Activated effector memory CD4-positive, alpha-beta T cell treated with Interleukin-2 at 50 U/mL for 16 hours (primary cell): Measurements from ENCODE around the gene NRP1.
"Not testable (repeated sequence)": the region's sequence is repeated elsewhere in the genome, so short reads cannot be mapped to it uniquely, and the experiment has no call there.

ENCODE experiments used
- DNase-seq: peaks from one replicate; pipeline ENCODE4 v3.0.0-alpha.2; 2020

The NRP1 gene

DNA sequence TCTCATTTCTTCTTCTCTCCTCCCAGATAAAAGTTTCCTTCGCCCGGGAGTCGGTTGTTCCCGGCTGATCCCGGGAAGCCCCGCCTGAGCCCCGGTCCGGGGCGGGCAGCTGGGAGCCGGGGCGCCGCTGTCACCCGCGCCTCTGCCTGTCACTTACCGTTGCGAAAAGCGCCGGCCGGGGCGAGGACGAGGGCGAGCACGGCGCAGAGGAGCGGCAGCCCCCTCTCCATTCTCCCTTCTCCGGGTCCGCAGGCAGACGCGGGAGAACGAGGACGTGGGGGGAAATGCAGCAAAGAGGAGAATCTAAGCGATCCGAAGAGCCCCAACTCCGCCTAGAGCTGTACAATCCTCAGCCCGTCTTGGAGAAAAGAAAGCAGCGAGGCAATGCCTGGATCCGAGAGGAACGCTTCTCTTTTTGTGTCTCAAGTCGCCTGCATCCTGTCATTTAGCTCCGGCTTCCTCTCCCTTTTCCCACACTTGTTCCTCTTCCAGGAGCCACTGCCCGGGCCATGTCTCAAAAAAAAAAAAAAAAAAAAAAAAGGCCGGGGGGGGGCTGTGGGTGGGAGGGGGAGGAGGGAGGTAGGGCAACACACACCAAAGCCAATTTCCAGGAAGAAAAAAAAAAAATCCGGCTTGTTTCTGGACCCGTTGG, at the start of gene NRP1:
TSS of gene NRP1 (minus strand) at position 515 of the 652 bp plus-strand sequence. CDS start at position 230, 285 bp downstream.
- no peak for DNase-seq

DNA sequence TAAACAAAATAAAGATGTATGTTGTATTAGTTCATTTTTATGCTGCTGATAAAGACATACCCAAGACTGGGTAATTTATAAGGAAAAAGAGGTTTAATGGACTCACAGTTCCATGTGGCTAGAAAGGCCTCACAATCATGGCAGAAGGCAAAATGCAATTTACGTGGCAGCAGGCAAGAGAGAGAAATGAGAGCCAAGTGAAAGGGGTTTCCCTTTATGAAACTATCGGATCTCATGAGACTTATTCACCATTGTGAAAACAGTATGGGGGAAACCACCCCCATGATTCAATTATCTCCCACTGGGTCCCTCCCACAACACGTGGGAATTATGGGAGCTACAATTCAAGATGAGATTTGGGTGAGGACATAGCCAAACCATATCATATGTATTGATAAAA, 49.7 kb upstream of the NRP1 start:
- not testable (repeated sequence) for DNase-seq

DNA sequence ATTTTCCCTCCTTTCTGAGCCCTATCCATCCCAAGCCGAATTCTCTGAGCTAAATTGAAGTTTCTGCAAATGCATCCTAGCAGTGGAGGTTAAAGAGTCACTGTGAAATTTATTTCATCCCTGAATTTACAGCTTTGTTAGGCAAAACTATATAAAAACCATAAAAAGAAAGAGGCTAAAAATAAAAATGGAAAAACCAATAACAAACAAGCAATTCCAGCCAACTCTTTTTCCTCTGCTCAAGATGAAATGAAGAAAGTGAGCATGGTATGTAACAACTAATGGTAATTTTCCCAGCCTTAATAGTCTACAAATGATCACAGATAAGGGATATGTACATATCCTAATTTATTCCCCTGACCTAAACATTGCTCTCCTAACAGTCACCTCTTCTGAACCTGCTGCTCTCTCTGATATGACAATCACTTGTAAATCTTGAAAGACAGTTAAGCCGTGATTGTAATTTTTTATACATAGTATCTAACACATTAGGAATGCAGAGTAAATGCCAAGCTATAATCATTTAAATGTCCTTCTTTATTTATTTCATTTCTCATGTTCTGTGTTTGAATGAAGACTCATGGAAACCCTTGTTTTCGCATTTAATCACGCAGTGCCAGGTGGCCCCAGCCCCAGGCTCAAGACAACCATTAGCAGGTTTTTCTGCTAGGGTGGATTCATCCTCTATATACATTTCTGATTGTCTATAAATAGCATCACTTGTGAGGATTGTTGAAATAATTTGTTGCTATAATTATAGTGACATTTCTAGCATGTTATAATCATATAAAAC, 48.6 kb upstream of the NRP1 start:
- no peak for DNase-seq

DNA sequence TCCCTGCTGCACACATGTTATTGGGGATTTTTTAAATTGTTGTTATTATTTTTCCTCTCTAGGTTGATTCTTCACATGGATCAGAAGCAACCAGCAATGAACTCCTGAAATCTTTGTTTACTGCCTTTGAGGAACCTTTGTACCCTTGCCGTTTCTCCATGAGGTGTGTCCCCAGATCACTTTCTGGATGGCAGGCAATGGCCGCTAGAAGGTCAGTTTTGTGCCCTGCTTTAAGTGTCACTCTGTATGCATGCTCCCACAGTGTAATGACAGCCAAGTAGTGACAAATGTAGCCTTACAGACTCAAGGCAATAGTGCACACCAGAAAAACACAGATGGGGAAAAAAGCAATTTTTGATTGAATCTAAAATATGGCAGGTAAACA, 47.7 kb upstream of the NRP1 start:
- DNase-seq: no peak

DNA sequence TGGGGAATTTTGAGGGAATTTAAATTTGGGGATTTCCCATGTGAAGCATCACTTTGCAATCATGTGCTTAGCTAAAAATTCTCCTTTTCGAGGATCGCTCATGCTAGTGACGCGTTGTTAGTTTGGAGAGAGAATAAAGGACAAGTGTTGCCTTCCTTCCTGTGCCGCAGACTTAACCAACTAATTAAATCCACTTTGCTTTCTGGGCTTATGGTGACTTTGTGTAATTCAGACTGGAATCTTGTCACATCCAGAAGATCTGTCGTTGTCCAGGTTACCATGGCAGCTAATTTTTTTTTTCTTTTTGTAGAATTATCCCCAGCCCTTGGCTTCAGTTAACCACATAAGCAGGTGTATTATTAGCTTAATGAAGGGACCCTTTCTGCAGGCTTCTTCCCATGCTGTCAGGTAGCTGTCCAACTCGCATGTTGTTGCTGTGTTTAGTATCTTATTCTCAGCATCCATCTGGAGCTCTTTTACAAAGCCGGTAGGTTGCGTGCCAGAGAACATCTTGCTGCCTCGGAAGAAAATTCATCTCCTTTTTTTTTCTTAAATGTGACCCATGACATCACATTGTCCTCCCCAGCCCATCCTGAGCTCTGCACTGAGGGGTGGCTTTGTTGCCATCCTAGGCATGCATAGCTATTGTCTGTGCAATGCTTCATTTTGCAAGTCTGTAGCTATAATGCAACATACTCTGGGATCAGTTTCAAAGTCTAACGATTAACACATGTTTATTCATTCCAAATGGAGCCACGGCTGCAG, 47.2 kb upstream of the NRP1 start:
- DNase-seq: no peak

DNA sequence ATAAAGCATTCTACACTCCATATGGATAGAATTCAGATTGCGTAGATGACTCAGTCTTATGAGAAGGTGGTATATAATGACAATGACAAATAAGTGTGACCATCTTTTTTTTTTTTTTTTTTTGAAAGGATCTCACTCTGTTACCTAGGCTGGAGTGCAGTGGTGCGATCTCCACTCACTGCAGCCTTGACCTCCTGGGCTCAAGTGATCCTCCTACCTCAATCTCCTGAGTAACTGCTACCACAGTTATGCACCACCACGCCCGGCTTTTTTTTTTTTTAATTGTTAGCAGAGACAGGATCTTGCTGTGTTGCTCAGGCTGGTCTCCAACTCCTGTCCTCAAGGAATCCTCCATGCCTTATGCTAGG, 43.2 kb upstream of the NRP1 start:
- no peak for DNase-seq

DNA sequence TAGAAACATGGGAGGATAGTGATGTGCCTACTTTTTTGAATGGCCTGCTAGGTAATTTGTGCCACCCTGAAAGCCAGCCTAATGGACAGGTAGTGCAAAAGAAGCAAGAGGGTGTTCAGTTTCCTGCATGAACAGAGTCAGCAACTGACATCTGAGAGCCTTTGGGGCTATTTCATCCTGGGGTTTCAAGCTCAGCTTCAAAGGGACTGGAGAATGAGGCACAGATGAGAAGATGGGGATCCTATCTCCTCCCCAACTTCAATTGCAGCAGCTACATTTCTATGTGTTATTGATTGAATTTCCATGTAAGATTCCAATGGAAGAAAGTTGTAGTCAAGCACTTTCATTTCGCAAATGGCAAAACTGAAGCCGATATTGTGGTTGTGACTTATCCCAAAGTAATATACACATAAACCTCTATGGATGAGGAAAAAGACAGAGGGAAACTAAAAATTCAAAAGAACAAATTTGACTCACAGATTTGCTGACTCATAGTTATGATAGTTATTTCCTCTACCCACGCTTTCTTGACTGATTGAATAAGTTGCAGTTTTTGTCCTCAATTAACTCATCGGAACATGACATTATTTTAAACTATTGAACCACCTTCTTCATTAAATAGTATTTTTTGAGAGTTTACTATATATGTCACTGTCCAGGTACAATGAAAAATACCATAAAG, 42.6 kb upstream of the NRP1 start:
- no peak for DNase-seq

DNA sequence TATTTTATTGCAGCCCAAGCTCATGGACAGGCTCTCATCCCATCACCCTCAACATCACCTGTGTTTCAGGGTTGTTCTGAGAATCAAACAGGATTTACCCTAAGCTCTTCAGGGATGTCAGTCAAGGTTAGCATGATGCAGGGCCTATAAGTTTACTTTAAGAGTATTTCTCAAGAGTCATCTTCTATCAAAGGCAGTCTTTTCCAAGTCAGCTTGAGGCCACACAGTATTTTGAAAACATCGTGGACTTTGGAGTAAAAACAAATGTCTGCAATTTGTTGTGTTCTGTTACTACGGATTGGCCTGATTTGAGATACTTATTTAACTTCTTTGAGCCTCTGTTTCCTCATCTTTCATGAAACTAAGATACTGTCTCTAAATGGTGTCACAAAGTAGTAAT, 42.0 kb upstream of the NRP1 start:
- DNase-seq: no peak

DNA sequence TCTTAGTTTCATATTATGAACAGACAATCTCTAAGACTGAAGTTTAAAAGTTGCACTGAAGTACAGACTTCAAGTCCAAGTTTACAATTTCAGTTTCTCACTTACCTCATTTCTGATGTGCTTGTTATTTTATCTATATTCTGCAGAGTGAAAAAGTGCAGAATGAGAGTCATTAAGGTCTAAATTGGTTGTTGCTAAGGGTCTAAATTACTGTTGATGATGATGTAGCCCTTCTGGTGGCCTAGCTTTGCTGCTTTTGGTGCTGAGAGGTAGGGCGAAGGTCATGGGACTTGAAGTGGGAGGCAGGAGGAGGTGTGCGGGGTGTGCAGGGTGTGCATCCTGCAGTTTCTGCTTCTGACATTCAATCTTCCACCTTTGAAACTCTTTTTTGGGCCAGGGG, 38.8 kb upstream of the NRP1 start:
- no peak for DNase-seq

DNA sequence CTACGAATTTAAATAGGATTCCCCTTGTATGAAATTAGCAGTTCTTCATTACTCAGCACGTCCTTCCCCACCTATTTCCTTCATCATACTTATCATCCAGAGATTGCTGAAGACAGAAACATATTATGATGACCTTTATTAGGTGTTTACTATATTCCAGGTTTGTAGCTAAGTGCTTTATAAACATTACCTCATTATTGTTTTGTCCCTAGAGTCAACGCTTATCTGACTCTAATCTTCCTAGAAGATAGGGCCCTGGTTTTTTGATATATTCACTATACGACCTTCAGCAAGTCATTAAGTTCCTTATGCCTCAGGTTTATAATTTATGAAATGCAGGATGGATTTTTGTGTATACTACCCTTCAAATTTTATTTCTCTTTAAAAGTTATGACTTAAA, 36.8 kb upstream of the NRP1 start:
- DNase-seq: no peak

DNA sequence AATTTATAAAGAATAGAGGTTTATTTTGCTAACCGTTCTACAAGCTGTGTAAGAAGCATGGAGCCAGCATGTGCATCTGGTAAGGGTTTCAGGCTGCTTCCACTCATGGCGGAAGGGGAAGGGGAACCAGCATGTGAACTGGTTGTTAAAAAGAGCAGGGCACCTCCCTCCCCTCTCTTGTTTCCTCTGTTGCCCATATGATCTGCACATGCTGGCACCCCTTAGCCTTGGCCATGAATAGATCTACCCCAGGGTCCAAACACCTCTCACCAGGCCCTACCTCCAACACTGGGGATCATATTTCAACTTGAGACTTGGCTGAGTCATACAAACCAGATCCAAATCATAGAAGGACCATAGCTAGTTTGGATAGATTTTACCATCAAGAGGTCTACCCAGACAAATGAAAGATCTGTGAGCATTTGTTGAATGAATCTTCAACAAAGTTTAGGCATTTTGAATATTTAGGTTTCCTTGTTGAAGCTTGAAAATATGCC, 36.0 kb upstream of the NRP1 start:
- DNase-seq: no peak

DNA sequence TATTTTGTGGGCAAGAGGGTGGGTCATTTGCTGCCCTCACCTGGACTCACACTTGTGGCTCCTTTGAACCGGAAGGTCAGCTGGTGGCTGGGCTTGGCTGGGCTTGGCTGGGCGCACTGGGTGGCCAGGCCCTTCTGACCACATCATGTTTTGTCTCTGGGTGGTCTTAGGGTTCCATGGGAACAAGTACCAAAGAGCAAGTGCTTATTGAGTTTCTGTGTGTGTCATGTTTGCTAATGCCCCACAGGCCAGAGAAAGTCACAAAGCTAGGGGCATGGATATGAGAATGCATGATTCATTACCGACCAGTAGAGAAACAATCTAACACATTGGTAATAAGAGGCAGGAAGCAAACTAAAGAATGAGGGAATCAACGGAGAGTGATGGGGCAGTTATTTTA, 33.6 kb upstream of the NRP1 start:
- no peak for DNase-seq

DNA sequence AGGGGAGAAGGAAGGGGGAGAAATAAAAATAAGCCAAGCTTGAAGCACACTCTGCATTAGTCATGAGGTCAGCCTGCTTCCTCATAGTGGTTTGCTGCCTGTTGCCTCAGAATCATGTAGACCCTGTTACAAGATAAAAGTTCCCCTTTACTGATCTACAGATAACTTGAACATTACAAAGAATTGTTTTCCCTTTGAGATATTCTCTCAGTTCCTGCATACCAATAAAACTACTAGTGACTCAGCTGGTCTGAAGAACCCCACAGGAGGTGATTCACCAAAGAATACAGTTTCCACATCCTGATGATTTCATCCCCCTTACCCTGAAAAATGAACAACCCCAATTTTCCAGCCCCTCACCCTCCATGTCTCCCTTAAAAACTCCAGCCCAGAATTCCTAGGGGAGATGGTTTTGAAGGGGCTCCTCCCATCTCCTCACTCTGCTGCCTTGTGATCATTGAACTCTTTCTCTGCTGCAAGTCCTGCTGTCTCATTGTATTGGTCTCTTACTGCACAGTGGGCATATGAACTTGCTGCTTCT, 31.5 kb upstream of the NRP1 start:
- DNase-seq: no peak

DNA sequence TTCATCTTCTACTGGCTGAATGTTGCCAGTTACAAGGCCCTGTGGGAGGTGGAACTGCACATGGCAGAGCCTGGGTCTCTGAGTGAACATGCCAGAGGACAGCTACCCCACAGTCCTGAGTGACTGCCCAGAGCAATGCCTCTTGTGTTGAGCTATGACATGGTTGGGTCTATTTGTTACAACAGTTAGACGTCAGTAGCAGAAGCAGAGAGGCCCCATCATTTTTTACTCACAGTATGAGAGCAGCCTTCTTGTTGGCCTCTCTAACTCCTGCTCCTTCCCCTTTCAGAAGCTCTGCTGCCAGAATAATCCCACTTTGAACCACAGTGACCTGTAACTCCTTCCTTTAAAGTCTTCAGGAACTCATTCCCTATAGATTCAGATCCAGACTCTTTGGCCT, 30.8 kb upstream of the NRP1 start:
- DNase-seq: no peak

DNA sequence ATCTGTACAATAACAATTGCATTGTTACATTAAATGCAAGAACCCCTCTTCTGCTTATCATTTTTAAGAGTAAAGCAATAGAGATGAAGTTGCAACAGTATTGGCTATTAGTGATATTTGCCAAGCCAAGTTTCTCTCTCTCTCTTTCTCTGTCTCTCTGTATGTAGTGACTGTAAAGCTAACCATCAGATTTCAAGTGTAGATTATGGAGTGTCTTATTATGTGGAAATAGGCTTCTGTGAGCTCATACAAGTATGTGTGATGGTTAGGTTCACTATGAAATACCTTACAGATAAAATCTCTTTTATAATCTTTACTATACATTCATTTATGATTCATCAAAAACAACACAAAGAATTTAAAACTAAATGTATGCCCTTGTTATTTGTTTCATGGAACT, 28.6 kb upstream of the NRP1 start:
- DNase-seq: no peak

DNA sequence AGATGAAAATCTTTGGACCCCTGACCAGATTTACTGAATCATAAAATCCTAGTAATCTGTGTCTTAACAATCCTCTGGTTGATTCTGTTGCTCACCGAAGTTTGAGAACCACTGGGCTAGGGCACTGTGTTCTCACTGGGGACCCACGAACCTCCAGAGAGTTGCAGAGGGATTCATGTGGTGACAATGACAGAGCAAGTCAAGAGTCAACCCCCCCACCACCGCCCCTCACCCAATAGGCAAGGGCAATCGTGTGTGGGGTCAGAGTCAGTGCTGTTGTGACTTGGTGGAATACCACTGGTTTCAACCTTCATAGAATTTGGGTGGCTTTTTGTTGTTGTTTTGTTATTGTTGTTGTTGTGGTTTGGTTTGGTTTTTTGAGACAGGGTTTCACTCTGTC, 23.5 kb upstream of the NRP1 start:
- DNase-seq: no peak

DNA sequence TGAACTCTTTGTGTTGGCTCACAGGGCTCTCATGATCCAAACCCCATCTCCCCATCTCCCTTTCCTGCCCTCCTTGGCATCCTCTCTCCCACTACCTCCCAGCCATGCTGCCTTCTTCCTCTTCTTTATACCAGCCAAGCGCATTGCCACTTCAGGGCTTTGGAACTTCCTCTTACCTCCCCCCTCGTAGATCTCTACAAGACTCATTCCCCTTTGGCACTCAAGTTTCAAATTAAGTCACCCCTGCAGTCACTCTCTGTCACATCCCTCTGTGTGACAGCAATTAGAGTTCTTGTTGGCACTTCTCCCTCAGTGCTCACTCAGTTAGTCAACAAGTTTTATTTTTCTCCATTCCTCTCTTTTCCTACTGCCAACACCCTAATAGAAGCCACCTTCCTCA, 20.8 kb upstream of the NRP1 start:
- no peak for DNase-seq

DNA sequence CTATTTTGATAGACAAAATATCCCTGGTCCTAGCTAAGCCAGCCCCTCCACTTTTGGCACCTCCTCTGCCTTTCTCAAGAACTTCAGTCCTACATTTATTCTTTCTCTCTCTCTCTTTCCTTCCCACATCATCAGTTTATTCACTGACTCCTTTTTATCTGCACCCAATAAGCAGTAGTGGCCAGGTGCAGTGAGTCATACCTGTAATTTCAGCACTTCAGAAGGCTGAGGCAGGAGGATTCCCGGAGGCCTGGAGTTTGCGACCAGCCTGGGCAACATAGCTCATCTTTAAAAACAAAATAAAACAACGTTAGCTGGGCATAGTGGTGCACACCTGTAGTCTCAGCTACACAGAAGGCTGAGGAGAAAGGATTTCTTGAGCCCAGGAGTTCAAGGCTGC, 19.4 kb upstream of the NRP1 start:
- DNase-seq: no peak

DNA sequence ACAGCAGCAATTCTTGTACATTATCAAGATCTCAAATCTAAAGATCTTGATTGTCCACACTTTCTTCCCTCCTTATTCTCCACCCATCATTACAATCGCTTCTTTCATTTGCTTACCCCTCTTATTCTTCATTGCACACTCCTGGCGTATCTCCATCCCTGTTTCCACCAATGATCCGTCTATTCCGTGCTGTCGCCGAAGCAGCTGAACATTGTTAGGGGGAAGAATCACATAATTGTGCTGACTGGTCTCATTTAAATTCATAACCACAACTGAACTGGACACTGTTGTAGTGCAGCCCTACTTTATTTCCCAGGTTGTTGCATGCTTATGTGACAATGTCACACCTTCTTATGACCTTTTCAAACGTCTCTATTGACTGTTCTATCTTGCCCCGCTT, 18.9 kb upstream of the NRP1 start:
- DNase-seq: no peak

DNA sequence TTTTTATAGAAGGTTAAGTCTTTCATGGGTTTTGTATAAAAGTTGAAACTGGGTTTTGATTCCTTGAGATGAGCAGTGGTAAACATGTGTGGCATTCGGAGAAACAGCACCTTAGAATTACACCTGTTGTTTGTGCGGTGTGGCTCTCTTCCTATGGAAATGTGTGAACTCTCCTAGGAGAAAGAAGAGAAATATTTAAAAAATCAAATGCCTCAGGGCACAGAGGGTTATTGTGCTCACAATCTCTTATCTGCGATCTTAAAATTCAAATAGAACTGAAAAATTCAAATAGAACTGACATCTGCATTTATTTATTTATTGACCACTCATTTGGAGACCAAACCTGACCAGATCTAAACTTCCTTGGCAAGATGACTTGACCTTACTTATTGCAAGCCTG, 18.1 kb upstream of the NRP1 start:
- DNase-seq: no peak

DNA sequence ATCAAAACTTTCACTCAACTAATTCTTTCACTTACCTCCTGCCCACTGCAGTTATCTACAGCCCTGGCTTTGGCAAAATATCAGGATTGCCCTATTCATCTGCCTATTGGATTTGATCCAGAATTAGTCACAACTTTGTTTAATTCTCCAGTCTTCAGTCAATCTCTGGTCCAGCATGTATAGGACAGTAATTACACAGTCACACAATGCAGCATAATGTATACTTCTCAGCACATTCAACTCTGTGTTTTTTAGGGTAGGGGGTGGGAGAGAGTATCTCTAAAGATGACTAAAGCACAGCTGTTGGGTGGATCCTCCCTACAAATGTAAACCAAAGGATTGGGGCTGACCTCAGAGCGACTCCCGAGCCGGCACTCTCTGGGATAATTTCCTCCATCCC, 17.7 kb upstream of the NRP1 start:
- no peak for DNase-seq

DNA sequence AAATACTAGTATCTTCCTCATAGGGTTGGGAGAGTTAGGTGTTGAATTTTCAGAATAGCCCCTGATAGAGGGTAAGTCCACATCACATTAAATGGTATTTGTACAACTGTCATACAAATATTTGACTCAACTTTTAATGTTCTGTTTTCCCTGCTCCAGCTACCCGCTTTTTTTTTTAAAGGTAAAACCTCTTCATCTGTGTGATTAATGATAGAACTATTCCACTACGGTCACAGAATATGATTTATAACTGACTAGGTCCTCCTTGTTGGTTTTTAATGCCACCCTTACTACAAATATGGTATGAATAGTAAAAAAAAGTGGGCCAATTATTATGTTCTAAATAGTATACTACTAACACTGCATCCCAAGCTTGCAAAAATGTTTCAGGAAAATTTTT, 15.6 kb upstream of the NRP1 start:
- DNase-seq: no peak

DNA sequence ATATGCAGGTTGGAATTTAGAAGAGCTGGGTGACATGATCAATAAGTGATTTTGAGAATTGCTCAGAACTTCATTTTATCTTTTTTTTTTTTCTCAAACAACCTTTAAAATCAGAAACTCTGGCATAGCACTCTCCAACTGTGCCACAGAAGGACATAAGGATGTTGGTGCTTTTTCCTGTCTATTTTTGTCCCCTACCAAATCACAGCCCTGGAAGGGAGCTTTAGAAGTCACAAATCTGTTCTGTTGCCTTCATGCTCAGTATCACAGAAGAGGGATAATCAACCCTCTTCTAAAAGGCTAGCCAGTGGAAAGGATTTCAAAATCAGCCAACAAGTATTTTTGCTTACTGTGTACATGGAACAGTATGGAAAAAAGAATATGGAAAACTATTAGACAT, 14.8 kb upstream of the NRP1 start:
- no peak for DNase-seq
